Measurements from ENCODE around the gene ANKRD55. TPM values are rescaled to one million over a fixed set of nuclear protein-coding genes. Genes with fewer than 3 reads are reported as not detected.
"Not testable (repeated sequence)": the region's sequence is repeated elsewhere in the genome, so short reads cannot be mapped to it uniquely, and the experiment has no call there.

Gene ANKRD55
- total RNA-seq, 4 donors from 2014 or later, result 0.17 to 0.37 (median 0.32) TPM; not detected in 1

GRCh38 chr5:56102889-56103288, 130.2 kb downstream of the ANKRD55 start:
- intact Hi-C loops (cut with DNase I; ENCODE audit: low total_unique reads), result no loop called here
- no peak for DNase-seq (ENCODE audit: low spot score in 2 of 2)
- 29 to 33% methylated on average over 1 of the region's 1 CpG for WGBS, 2 donors
- H3K4me3 ChIP-seq (ENCODE audit: low read depth, poor library complexity, severe bottlenecking), result no peak overlapping the region
- no peak for TF ChIP-seq POLR2A (IDR thresholded peaks at IDR 0.05)
- TF ChIP-seq CTCF (IDR thresholded peaks at IDR 0.05), result no peak

- H3K4me3 ChIP-seq (ENCODE audit: low read depth, poor library complexity, severe bottlenecking); intact Hi-C loops (cut with DNase I; ENCODE audit: low total_unique reads); DNase-seq (ENCODE audit: low spot score in 2 of 2): not testable (repeated sequence)
- WGBS, 2 donors, result 91 to 92% methylated on average over 9 of the region's 9 CpGs
Measured at GRCh38 chr5:56102207-56102606, 130.9 kb downstream of the ANKRD55 start.

GRCh38 chr5:56101180-56101579, 131.9 kb downstream of the ANKRD55 start:
- 54 to 58% methylated on average over 3 of the region's 3 CpGs for WGBS, 2 donors
- no peak for DNase-seq (ENCODE audit: low spot score in 2 of 2)
- H3K4me3 ChIP-seq (ENCODE audit: low read depth, poor library complexity, severe bottlenecking), result no peak overlapping the region
- no peak for TF ChIP-seq POLR2A (IDR thresholded peaks at IDR 0.05)
- no peak for TF ChIP-seq CTCF (IDR thresholded peaks at IDR 0.05)
- intact Hi-C loops (cut with DNase I; ENCODE audit: low total_unique reads), result no loop called here

- no peak overlapping the region for H3K4me3 ChIP-seq (ENCODE audit: low read depth, poor library complexity, severe bottlenecking)
- DNase-seq (ENCODE audit: low spot score in 2 of 2), result no peak
- TF ChIP-seq CTCF (IDR thresholded peaks at IDR 0.05), result no peak
- TF ChIP-seq POLR2A (IDR thresholded peaks at IDR 0.05), result no peak
- WGBS, 2 donors, result 47 to 49% methylated on average over 3 of the region's 3 CpGs
- intact Hi-C loops (cut with DNase I; ENCODE audit: low total_unique reads), result no loop called here
Measured at GRCh38 chr5:56100439-56101176, 132.5 kb downstream of the ANKRD55 start.

- TF ChIP-seq POLR2A (IDR thresholded peaks at IDR 0.05) (no peak), CTCF (IDR thresholded peaks at IDR 0.05) (no peak)
- H3K4me3 ChIP-seq (ENCODE audit: low read depth, poor library complexity, severe bottlenecking), result no peak overlapping the region
- WGBS, 2 donors, result 43 to 50% methylated on average over 2 of the region's 2 CpGs
- DNase-seq (ENCODE audit: low spot score in 2 of 2), result peak in 1 of 2 donors; percentile 68
- intact Hi-C loops (cut with DNase I; ENCODE audit: low total_unique reads), result no loop called here
Measured at GRCh38 chr5:56099346-56099745, 133.8 kb downstream of the ANKRD55 start.

GRCh38 chr5:56097055-56097454, 136.1 kb downstream of the ANKRD55 start:
- TF ChIP-seq CTCF (IDR thresholded peaks at IDR 0.05), result no peak
- TF ChIP-seq POLR2A (IDR thresholded peaks at IDR 0.05), result no peak
- intact Hi-C loops (cut with DNase I; ENCODE audit: low total_unique reads), result no loop called here
- no peak for DNase-seq (ENCODE audit: low spot score in 2 of 2)
- no peak overlapping the region for H3K4me3 ChIP-seq (ENCODE audit: low read depth, poor library complexity, severe bottlenecking)
- WGBS, 2 donors, result 84% methylated on average over 3 of the region's 3 CpGs

Data from lower leg skin (tissue), 4 donors.